Psoas muscle (tissue), 8 donors: ENCODE data around the gene INPP5E. TPM values are rescaled to one million over a fixed set of nuclear protein-coding genes. Genes with fewer than 3 reads are reported as not detected.

Source experiments
- ATAC-seq, 4 donors: fragments of 200-7000 bp; cut with Tn5 transposase; one replicate each; pipeline ENCODE4 v1.9.1; 2020; ENCODE audit warnings: moderate library complexity in 3 of 4, mild to moderate bottlenecking in 2 of 4
- DNase-seq, 2 donors: peaks; one replicate each; pipeline ENCODE4 v3.0.0-alpha.2; 2020
- H3K27ac ChIP-seq: fragments of 200-600 bp; one replicate; pipeline ENCODE4 v1.8.0; 2022
- H3K27me3 ChIP-seq, 3 donors: fragments of 200-600 bp in 1 of 3; one replicate each; pipeline versions ENCODE4 v1.6.1 to v1.8.0; 2013 to 2022; ENCODE audit warnings: low read length in 2 of 3, mild to moderate bottlenecking in 2 of 3, moderate library complexity in 1 of 3; ENCODE audit not compliant: insufficient read depth in 3 of 3
- H3K36me3 ChIP-seq, 2 donors: fragments of 200-600 bp in 1 of 2; one replicate each; pipeline versions ENCODE4 v1.6.1 to v1.8.0; 2013 to 2022; ENCODE audit warnings: low read depth in 1 of 2, mild to moderate bottlenecking in 1 of 2, moderate library complexity in 1 of 2; ENCODE audit not compliant: insufficient read depth in 1 of 2
- H3K4me1 ChIP-seq: fragments of 200-600 bp; one replicate; pipeline ENCODE4 v1.8.0; 2022
- H3K4me3 ChIP-seq: fragments of 200-600 bp; one replicate; pipeline ENCODE4 v1.8.0; 2022; ENCODE audit warnings: mild to moderate bottlenecking
- H3K9me3 ChIP-seq: fragments of 200-600 bp; one replicate; pipeline ENCODE4 v1.8.0; 2022
- WGBS, 3 donors: extraction: QIAGEN DNeasy Blood & Tissue Kit; methylation state at CpG; one replicate each; pipeline versions ENCODE4 v1.1.6 to v1.1.7; 2013; 5-methylcytosine and 5-hydroxymethylcytosine counted together
- intact Hi-C, 2 donors: fragments of 100-400 bp; cut with DNase I; formaldehyde crosslinking; loops; one replicate each; pipeline versions ENCODE4 v1.11.0 to v1.14.2; 2022
- polyA plus RNA-seq, 3 donors: library from polyadenylated mRNA; stranded (reverse); fragments of 200-250 nt; gene quantifications; one replicate each; pipeline ENCODE4 v1.2.3, GENCODE V29; 2013
- total RNA-seq, 4 donors: library from RNA; stranded (reverse); fragmentation: NEBNext Ultra II Directional in 2 of 4; extraction: Animal tissue kit (Norgen Biotek cat#: 25700) in 2 of 4; gene quantifications; one replicate each; pipeline versions ENCODE4 v1.2.1 to v1.2.4, GENCODE V29; 2021 to 2023
- TF ChIP-seq, protein P1 (sequence below): fragments of 200-600 bp; IDR thresholded peaks from one replicate; pipeline ENCODE4 v1.8.0; 2022; ENCODE audit warnings: antibody characterized with exemption
- donor health status: healthy with polysubstance abuse.
- donor health status: DM: no; HTN: no; CAD: no; lungs with moderate emphysema.
- donor health status: Bipolar disorder and iron deficiency.
- donor health status: healthy.
- donor health status: DM: yes; HTN: yes; CAD: no.
- donor health status: DM: no; HTN: no; CAD: no.
- donor health status: DM: no; HTN: no; CAD: no.
- donor health status: DM: yes; HTN: yes; CAD: no.

The INPP5E gene
- total and polyA plus RNA-seq, 7 donors: 4.7 to 9.6 (median 5.3) TPM

DNA sequence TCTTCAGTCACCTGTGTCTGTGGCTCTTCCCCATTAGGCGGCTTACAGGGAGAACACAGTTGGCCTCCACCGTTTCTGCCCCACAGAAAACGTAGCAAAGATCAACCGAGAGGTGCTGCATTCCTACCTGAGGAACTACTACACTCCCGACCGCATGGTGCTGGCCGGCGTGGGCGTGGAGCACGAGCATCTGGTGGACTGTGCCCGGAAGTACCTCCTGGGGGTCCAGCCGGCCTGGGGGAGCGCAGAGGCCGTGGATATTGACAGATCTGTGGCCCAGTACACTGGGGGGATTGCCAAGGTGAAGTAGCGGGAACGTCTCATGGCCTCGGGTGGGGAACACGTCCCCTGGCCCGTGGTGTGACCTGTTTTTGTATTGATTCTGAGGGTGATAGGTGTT, 22.7 kb downstream of the INPP5E start:
- Histone ChIP-seq H3K4me1 (peaks cover 8% of the 10 kb centered on the region), H3K36me3 (peaks cover 6 to 100% of the 10 kb centered on the region in 2 donors), H3K27me3 (no peaks in the 10 kb centered on the region), H3K4me3 (no peak overlapping the region), H3K27ac (no peak overlapping the region), H3K9me3 (no peaks in the 10 kb centered on the region)
- ATAC-seq: no peak
- TF ChIP-seq, protein P1, sequence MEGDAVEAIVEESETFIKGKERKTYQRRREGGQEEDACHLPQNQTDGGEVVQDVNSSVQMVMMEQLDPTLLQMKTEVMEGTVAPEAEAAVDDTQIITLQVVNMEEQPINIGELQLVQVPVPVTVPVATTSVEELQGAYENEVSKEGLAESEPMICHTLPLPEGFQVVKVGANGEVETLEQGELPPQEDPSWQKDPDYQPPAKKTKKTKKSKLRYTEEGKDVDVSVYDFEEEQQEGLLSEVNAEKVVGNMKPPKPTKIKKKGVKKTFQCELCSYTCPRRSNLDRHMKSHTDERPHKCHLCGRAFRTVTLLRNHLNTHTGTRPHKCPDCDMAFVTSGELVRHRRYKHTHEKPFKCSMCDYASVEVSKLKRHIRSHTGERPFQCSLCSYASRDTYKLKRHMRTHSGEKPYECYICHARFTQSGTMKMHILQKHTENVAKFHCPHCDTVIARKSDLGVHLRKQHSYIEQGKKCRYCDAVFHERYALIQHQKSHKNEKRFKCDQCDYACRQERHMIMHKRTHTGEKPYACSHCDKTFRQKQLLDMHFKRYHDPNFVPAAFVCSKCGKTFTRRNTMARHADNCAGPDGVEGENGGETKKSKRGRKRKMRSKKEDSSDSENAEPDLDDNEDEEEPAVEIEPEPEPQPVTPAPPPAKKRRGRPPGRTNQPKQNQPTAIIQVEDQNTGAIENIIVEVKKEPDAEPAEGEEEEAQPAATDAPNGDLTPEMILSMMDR: no peak
- DNase-seq: peak in 1 of 2 donors; percentile 40
- WGBS, 3 donors: 90 to 94% (median 91%) methylated on average over 19 of the region's 19 CpGs
- intact Hi-C loops: no loop called here

DNA sequence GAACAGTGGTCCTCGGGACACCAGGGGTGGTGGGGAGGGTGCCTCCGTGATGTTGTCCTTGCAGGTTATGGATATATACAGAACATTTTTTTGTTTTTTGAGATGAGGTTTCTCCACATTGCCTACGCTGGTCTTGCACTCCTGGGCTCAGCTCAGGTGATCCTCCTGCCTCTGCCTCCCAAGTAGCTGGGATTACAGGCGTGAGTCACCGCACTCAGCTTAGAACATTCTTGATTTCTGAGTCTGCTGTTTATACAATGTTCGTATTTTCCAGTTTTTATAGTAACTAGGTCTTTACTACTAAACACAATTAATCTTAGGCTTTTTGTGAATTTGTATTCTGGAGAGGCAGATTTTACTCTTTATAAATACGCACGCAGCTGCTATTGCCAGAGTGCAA, 23.2 kb downstream of the INPP5E start:
- DNase-seq (no peak), ATAC-seq (no peak)
- Histone ChIP-seq H3K4me1 (peaks cover 12% of the 10 kb centered on the region), H3K27me3 (no peaks in the 10 kb centered on the region), H3K36me3 (peaks cover 6 to 99% of the 10 kb centered on the region in 2 donors), H3K27ac (no peak overlapping the region), H3K4me3 (no peak overlapping the region), H3K9me3 (no peaks in the 10 kb centered on the region)
- WGBS, 3 donors: 94 to 98% (median 98%) methylated on average over 8 of the region's 8 CpGs
- TF ChIP-seq, protein P1: no peak
- intact Hi-C loops: no loop called here

DNA sequence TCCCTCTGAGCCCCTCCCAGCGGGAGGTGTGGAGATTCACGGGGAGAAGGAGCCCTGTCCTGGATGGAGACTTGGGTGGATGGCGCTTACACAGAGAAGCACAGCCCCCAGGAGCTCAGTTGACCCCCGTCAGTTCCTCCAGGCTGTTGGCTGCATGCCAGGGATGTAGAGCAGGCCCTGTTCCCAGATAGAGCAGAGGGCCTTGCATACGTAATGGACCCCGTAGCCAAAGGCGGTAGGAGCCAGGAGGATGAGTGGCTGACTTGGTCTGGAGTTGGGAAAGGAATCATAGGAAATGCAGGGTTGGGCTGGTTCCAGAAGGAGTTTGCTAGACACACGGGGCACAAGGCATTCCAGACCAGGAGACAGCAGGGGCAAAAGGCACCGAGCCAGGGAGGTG, 26.7 kb downstream of the INPP5E start:
- ATAC-seq (no peak), DNase-seq (peak in 1 of 2 donors; percentile 49)
- Histone ChIP-seq H3K36me3 (peaks cover 4 to 66% of the 10 kb centered on the region in 2 donors), H3K4me3 (no peak overlapping the region), H3K4me1 (peaks cover 25% of the 10 kb centered on the region), H3K27me3 (no peaks in the 10 kb centered on the region), H3K27ac (no peak overlapping the region), H3K9me3 (no peaks in the 10 kb centered on the region)
- WGBS, 3 donors: 57 to 76% (median 64%) methylated on average over 9 of the region's 9 CpGs
- intact Hi-C loops: loop anchor here (5.0 kb wide), 2 partner anchors 59 to 64 kb away; no protein-coding TSS in a partner anchor
- TF ChIP-seq, protein P1: no peak

DNA sequence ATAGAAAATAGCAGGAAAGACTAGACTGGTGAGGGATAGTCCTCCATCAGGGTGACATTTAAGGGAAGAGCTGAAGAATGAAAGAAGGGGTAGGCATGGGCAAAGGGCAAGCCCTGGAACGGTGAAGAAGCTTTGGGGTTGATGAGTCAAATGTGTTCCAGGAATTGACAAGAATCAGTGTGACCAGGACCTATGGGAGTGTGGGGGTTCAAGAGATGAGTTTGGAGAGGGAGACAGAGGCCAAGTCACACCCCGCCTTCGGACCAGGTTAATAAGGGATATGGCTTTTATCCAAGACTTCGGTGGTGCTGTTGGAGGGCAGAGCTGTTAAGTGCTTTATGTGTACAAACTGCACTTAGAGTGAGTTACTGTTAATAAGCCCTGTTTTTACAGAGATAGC, 28.3 kb downstream of the INPP5E start:
- DNase-seq: no peak
- no peak for ATAC-seq
- Histone ChIP-seq H3K27me3 (no peaks in the 10 kb centered on the region), H3K27ac (peak overlapping the region; percentile 94), H3K4me1 (peaks cover 25% of the 10 kb centered on the region), H3K9me3 (no peaks in the 10 kb centered on the region), H3K36me3 (peaks cover 0 to 66% of the 10 kb centered on the region in 2 donors), H3K4me3 (peak overlapping the region; percentile 99)
- WGBS, 3 donors: 28 to 42% (median 31%) methylated on average over 4 of the region's 4 CpGs
- TF ChIP-seq, protein P1: no peak
- intact Hi-C loops: loop anchor here (5.0 kb wide), 2 partner anchors 61 to 66 kb away; no protein-coding TSS in a partner anchor
